Measurements from ENCODE around the gene B4GALT2. TPM values are rescaled to one million over a fixed set of nuclear protein-coding genes. Genes with fewer than 3 reads are reported as not detected.
A peak's percentile ranks its signal among the peaks of the same experiment; 100 is the strongest.

The B4GALT2 gene
- total RNA-seq, 1 experiment from 2014 or later: 76.8 TPM

DNA sequence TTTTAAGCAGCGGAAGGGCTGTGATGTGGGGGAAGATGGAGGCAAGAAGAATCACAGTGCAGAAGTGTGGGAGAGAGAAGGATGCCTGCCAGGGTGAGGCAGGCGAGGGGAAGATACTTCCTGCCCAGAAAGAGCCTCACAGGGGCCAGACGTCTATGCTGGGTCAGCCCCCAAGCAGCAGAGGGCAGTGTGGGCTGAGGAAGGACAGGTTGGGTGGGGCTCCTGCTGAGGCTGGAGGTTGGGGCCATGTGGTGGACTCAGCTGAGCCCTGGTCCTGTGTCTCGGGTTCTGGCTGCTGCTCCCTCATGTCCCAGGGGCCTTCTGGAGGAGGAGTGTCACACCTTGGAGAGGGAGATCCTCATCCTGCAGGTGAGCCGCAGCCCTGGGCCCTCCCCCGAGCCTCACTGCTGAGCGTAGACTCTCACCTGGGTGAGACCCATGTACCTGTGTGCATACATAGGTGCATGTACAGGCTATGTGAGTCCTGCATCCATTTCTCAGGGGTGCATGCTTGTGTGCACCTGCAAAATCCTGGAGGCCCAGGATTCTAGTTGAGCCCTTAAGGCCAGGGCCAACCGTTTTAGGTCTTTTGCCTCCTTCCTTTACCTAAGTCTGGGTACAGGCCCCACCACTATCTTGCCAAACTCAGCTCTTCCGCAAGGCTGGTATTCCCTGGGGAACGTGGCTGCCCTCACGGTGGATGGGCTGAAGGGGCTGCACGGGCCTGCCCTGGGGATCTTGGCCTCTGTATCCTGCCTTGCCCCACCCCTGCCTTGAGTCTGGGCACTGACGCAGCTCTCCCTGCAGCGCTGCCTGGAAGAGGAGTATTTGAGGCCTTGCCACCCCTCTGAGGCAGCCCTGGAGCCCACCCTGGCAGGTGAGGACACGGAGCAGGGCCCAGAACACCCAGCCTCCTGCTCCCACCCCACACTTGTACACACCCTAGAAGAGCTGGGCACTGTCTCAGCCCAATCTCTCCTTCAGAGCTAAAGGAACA lies 16.1 kb downstream of the B4GALT2 start:
- CTCF ChIA-PET: interaction anchor here (1.4 to 1.9 kb wide), 2 partner anchors 10 to 41 kb away, joined by 7 read pairs; no protein-coding TSS in a partner anchor
- DNase-seq (ENCODE audit: low read depth, low spot score): no peak
- no peak for TF ChIP-seq ELF1 (IDR thresholded peaks at IDR 0.05; ENCODE audit: borderline replicate concordance, low read depth)
- no peak for TF ChIP-seq CBX3 (IDR thresholded peaks at IDR 0.05; ENCODE audit: low read depth)
- TF ChIP-seq ZNF274 (IDR thresholded peaks at IDR 0.05; ENCODE audit: low read depth, low read length): no peak
- TF ChIP-seq, protein P1, sequence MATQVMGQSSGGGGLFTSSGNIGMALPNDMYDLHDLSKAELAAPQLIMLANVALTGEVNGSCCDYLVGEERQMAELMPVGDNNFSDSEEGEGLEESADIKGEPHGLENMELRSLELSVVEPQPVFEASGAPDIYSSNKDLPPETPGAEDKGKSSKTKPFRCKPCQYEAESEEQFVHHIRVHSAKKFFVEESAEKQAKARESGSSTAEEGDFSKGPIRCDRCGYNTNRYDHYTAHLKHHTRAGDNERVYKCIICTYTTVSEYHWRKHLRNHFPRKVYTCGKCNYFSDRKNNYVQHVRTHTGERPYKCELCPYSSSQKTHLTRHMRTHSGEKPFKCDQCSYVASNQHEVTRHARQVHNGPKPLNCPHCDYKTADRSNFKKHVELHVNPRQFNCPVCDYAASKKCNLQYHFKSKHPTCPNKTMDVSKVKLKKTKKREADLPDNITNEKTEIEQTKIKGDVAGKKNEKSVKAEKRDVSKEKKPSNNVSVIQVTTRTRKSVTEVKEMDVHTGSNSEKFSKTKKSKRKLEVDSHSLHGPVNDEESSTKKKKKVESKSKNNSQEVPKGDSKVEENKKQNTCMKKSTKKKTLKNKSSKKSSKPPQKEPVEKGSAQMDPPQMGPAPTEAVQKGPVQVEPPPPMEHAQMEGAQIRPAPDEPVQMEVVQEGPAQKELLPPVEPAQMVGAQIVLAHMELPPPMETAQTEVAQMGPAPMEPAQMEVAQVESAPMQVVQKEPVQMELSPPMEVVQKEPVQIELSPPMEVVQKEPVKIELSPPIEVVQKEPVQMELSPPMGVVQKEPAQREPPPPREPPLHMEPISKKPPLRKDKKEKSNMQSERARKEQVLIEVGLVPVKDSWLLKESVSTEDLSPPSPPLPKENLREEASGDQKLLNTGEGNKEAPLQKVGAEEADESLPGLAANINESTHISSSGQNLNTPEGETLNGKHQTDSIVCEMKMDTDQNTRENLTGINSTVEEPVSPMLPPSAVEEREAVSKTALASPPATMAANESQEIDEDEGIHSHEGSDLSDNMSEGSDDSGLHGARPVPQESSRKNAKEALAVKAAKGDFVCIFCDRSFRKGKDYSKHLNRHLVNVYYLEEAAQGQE (IDR thresholded peaks at IDR 0.05; ENCODE audit: low read depth): no peak
- no peak for TF ChIP-seq SIN3A (IDR thresholded peaks at IDR 0.05; ENCODE audit: low read depth)
- no peak for TF ChIP-seq JUND (IDR thresholded peaks at IDR 0.05)
- TF ChIP-seq, protein P2, sequence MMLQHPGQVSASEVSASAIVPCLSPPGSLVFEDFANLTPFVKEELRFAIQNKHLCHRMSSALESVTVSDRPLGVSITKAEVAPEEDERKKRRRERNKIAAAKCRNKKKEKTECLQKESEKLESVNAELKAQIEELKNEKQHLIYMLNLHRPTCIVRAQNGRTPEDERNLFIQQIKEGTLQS (IDR thresholded peaks at IDR 0.05): no peak
- no peak for TF ChIP-seq CEBPB (IDR thresholded peaks at IDR 0.05; ENCODE audit: low read depth)
- TF ChIP-seq SRF (IDR thresholded peaks at IDR 0.05; ENCODE audit: low read depth): no peak
- TF ChIP-seq SP1 (IDR thresholded peaks at IDR 0.05; ENCODE audit: low read depth): no peak
- TF ChIP-seq, protein P3, sequence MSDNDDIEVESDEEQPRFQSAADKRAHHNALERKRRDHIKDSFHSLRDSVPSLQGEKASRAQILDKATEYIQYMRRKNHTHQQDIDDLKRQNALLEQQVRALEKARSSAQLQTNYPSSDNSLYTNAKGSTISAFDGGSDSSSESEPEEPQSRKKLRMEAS (IDR thresholded peaks at IDR 0.05): no peak
- TF ChIP-seq YY1 (IDR thresholded peaks at IDR 0.05; ENCODE audit: extremely low read depth, insufficient replicate concordance, low read depth, low read length): no peak
- TF ChIP-seq EZH2 (IDR thresholded peaks at IDR 0.05): no peak
- TF ChIP-seq TCF7L2 (IDR thresholded peaks at IDR 0.05; ENCODE audit: borderline replicate concordance, extremely low read depth, insufficient read depth, insufficient read length): no peak
- no peak for TF ChIP-seq POLR2A (IDR thresholded peaks at IDR 0.05; ENCODE audit: borderline replicate concordance, extremely low read depth, insufficient read depth, insufficient read length)
- TF ChIP-seq ZFX (IDR thresholded peaks at IDR 0.05): no peak
- TF ChIP-seq, protein P4, sequence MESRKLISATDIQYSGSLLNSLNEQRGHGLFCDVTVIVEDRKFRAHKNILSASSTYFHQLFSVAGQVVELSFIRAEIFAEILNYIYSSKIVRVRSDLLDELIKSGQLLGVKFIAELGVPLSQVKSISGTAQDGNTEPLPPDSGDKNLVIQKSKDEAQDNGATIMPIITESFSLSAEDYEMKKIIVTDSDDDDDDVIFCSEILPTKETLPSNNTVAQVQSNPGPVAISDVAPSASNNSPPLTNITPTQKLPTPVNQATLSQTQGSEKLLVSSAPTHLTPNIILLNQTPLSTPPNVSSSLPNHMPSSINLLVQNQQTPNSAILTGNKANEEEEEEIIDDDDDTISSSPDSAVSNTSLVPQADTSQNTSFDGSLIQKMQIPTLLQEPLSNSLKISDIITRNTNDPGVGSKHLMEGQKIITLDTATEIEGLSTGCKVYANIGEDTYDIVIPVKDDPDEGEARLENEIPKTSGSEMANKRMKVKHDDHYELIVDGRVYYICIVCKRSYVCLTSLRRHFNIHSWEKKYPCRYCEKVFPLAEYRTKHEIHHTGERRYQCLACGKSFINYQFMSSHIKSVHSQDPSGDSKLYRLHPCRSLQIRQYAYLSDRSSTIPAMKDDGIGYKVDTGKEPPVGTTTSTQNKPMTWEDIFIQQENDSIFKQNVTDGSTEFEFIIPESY (IDR thresholded peaks at IDR 0.05; ENCODE audit: extremely low read depth, insufficient replicate concordance, low read length): no peak
- TF ChIP-seq, protein P5, sequence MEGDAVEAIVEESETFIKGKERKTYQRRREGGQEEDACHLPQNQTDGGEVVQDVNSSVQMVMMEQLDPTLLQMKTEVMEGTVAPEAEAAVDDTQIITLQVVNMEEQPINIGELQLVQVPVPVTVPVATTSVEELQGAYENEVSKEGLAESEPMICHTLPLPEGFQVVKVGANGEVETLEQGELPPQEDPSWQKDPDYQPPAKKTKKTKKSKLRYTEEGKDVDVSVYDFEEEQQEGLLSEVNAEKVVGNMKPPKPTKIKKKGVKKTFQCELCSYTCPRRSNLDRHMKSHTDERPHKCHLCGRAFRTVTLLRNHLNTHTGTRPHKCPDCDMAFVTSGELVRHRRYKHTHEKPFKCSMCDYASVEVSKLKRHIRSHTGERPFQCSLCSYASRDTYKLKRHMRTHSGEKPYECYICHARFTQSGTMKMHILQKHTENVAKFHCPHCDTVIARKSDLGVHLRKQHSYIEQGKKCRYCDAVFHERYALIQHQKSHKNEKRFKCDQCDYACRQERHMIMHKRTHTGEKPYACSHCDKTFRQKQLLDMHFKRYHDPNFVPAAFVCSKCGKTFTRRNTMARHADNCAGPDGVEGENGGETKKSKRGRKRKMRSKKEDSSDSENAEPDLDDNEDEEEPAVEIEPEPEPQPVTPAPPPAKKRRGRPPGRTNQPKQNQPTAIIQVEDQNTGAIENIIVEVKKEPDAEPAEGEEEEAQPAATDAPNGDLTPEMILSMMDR (IDR thresholded peaks at IDR 0.05 in 2 of 3, conservative IDR thresholded peaks at IDR 0.05 in 1 of 3; ENCODE audit: borderline replicate concordance in 1 of 3, insufficient read depth in 1 of 3, low read depth in 2 of 3, low read length in 2 of 3): peak; percentile 54 to 64 (median 57)

More for the DNA sequence above, 16.1 kb downstream of the B4GALT2 start:
- Histone ChIP-seq H3K9ac (ENCODE audit: low read length) (no peak overlapping the region), H3K4me1 (ENCODE audit: control insufficient read depth in 1 of 2, insufficient read depth in 2 of 2, low read length in 2 of 2) (peaks cover 10 to 39% of the 10 kb centered on the region in 2 experiments), H3K36me3 (ENCODE audit: control insufficient read depth in 1 of 2, insufficient read depth in 2 of 2, low read length in 2 of 2) (no peaks in the 10 kb centered on the region), H3K79me2 (ENCODE audit: insufficient read depth, low read length) (no peaks in the 10 kb centered on the region), H3K4me2 (ENCODE audit: low read length) (peak overlapping the region; percentile 46), H3K4me3 (replicated peaks in 1 of 2; ENCODE audit: low read depth in 1 of 2, low read length in 2 of 2) (no peak overlapping the region), H3K9me3 (ENCODE audit: control insufficient read depth in 1 of 2, insufficient read depth in 1 of 2, low read depth in 1 of 2, low read length in 2 of 2) (no peaks in the 10 kb centered on the region), H4K20me1 (ENCODE audit: insufficient read depth) (no peaks in the 10 kb centered on the region), H3K9me2 (ENCODE audit: insufficient read depth) (no peaks in the 10 kb centered on the region), H3K27me3 (ENCODE audit: insufficient read depth, low read length) (no peaks in the 10 kb centered on the region), H3K27ac (ENCODE audit: low read depth, low read length) (peak overlapping the region; percentile 8; the same call in 1 of the 2 replicates), H2AFZ (ENCODE audit: low read depth, low read length, poor library complexity, severe bottlenecking) (no peak overlapping the region)
- POLR2A ChIA-PET: no interaction called here
- no TSS peak for BruUV-seq (replicated peaks)
- RAD21 ChIA-PET (ENCODE audit: low non-redundant PET in 1 of 2, low total read pairs in 2 of 2, uncharacterized antibody in 2 of 2, unreplicated experiment in 2 of 2): interaction anchor here (0.9 to 1.0 kb wide), 2 partner anchors 53 to 232 kb away, joined by 3 read pairs; no protein-coding TSS in a partner anchor
- ATAC-seq: peak; percentile 57
- intact Hi-C loops (cut with micrococcal nuclease): loop anchor here (1.0 to 2.0 kb wide), 2 partner anchors 41 to 52 kb away; no protein-coding TSS in a partner anchor

All from HCT116 (cell line).